ENCODE data around the gene LHB.
"Not testable (repeated sequence)": the region's sequence is repeated elsewhere in the genome, so short reads cannot be mapped to it uniquely, and the experiment has no call there.

LHB gene

GRCh38 chr19:49038557-49039276, 21.8 kb upstream of the LHB start:
- in situ Hi-C loops (cut with MboI; ENCODE audit: low sequenced_read_pairs): not testable (repeated sequence)

- in situ Hi-C loops (cut with MboI; ENCODE audit: low sequenced_read_pairs): not testable (repeated sequence)
These were observed 21.2 kb upstream of the LHB start for GRCh38 chr19:49038111-49038510.

- in situ Hi-C loops (cut with MboI; ENCODE audit: low sequenced_read_pairs): not testable (repeated sequence)
These were observed 19.9 kb upstream of the LHB start, which contains the start of gene CGB1 for GRCh38 chr19:49036815-49037214. TSS of gene CGB1 (minus strand) at chr19:49036895. CDS start at chr19:49036711, 184 bp downstream.

- in situ Hi-C loops (cut with MboI; ENCODE audit: low sequenced_read_pairs): not testable (repeated sequence)
These were observed 14.9 kb upstream of the LHB start, which contains the start of gene CGB2 for GRCh38 chr19:49031642-49032301. TSS of gene CGB2 (plus strand) at chr19:49031890. CDS start at chr19:49032096, 206 bp downstream.

- in situ Hi-C loops (cut with MboI; ENCODE audit: low sequenced_read_pairs): not testable (repeated sequence)
These were observed 13.4 kb upstream of the LHB start for GRCh38 chr19:49030323-49030722.

- in situ Hi-C loops (cut with MboI; ENCODE audit: low sequenced_read_pairs): not testable (repeated sequence)
These were observed 12.9 kb upstream of the LHB start for GRCh38 chr19:49029749-49030148.

- in situ Hi-C loops (cut with MboI; ENCODE audit: low sequenced_read_pairs): not testable (repeated sequence)
These were observed 11.8 kb upstream of the LHB start for GRCh38 chr19:49028686-49029085.

- in situ Hi-C loops (cut with MboI; ENCODE audit: low sequenced_read_pairs): not testable (repeated sequence)
These were observed 8.7 kb upstream of the LHB start for GRCh38 chr19:49025599-49025998.

- in situ Hi-C loops (cut with MboI; ENCODE audit: low sequenced_read_pairs): not testable (repeated sequence)
These were observed 8.2 kb upstream of the LHB start for GRCh38 chr19:49025088-49025487.

GRCh38 chr19:49024233-49024632, 7.3 kb upstream of the LHB start, which contains the start of gene CGB3:
TSS of gene CGB3 (minus strand) at chr19:49024333. CDS start at chr19:49023971, 362 bp downstream.
- in situ Hi-C loops (cut with MboI; ENCODE audit: low sequenced_read_pairs): not testable (repeated sequence)

- in situ Hi-C loops (cut with MboI; ENCODE audit: low sequenced_read_pairs): no loop called here
These were observed 5.2 kb upstream of the LHB start for GRCh38 chr19:49022116-49022515.

- in situ Hi-C loops (cut with MboI; ENCODE audit: low sequenced_read_pairs): no loop called here
These were observed 4.3 kb upstream of the LHB start for GRCh38 chr19:49020931-49021895.

GRCh38 chr19:49020342-49020741, 3.5 kb upstream of the LHB start:
- in situ Hi-C loops (cut with MboI; ENCODE audit: low sequenced_read_pairs): no loop called here

- in situ Hi-C loops (cut with MboI; ENCODE audit: low sequenced_read_pairs): no loop called here
These were observed 2.5 kb upstream of the LHB start for GRCh38 chr19:49019242-49019932.

- in situ Hi-C loops (cut with MboI; ENCODE audit: low sequenced_read_pairs): not testable (repeated sequence)
These were observed 1.7 kb upstream of the LHB start for GRCh38 chr19:49018388-49019241.

GRCh38 chr19:49017666-49018351, 918 bp upstream of the LHB start:
- in situ Hi-C loops (cut with MboI; ENCODE audit: low sequenced_read_pairs): no loop called here

GRCh38 chr19:49016067-49016839, 638 bp downstream of the LHB start:
- in situ Hi-C loops (cut with MboI; ENCODE audit: low sequenced_read_pairs): no loop called here

GRCh38 chr19:49014870-49015255, 2.0 kb downstream of the LHB start:
- in situ Hi-C loops (cut with MboI; ENCODE audit: low sequenced_read_pairs): no loop called here
